GM12873 (cell line): ENCODE results near the gene KCNC1.

ENCODE experiments used
- CTCF ChIP-seq: IDR thresholded peaks from 2 replicates; pipeline ENCODE4 v1.5.1; 2012; ENCODE audit warnings: low read depth, mild to moderate bottlenecking, moderate library complexity, low read length, control low read depth; ENCODE audit not compliant: insufficient read depth; ENCODE audit errors: missing control alignments

KCNC1 gene

GRCh38 chr11:17801166-17801565 is 66.6 kb downstream of the KCNC1 start:
- TF ChIP-seq CTCF: no peak

GRCh38 chr11:17802491-17802890 is 67.9 kb downstream of the KCNC1 start:
- no peak for TF ChIP-seq CTCF

- no peak for TF ChIP-seq CTCF
These were observed 69.3 kb downstream of the KCNC1 start for GRCh38 chr11:17803754-17804334.

GRCh38 chr11:17805043-17805442 is 70.5 kb downstream of the KCNC1 start:
- no peak for TF ChIP-seq CTCF

GRCh38 chr11:17805873-17806272 is 71.3 kb downstream of the KCNC1 start:
- TF ChIP-seq CTCF: no peak

- TF ChIP-seq CTCF: no peak
These were observed 72.5 kb downstream of the KCNC1 start for GRCh38 chr11:17807034-17807433.

GRCh38 chr11:17810041-17810440 is 75.5 kb downstream of the KCNC1 start:
- TF ChIP-seq CTCF: no peak
